GM12892 (cell line): ENCODE results near the gene RBMS3.

Source experiments
- POLR2A ChIP-seq: IDR thresholded peaks from 2 replicates; pipeline ENCODE4 v1.6.1; 2011; ENCODE audit warnings: low read depth, low read length, control low read depth
- TAF1 ChIP-seq: IDR thresholded peaks from 2 replicates; pipeline ENCODE4 v1.6.1; 2011; ENCODE audit warnings: low read depth, mild to moderate bottlenecking, control low read depth, low read length, borderline replicate concordance

DNA sequence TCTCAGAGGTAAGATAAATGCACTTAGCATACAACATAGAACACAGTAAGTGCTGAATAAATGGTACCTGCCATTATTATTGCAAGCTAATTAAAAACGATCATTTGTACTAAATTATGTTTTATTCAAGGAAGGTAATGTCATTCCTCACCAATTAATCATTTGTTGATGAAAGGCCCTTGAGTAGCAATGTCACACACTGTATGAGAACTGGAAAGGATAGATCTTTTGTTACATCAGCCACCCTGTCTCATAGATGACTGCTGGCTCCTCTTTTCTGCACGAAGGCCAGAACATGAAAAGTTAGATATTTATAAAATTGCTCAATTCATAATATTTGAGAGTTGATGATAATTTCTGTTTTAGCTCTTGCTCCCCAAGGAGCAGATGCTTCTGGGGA, 415.4 kb downstream of the RBMS3 start:
- TF ChIP-seq POLR2A (no peak), TAF1 (no peak)
